Activated naive CD8-positive, alpha-beta T cell treated with anti-CD3 and anti-CD28 coated beads, Interleukin-2, amount 50 U/mL, for 16 hours (primary cell): ENCODE results near the gene MYO5C.
"Not testable (repeated sequence)": the region's sequence is repeated elsewhere in the genome, so short reads cannot be mapped to it uniquely, and the experiment has no call there.

ENCODE experiments used
- DNase-seq: peaks from one replicate; pipeline ENCODE4 v3.0.0-alpha.2; 2020; ENCODE audit warnings: low read depth, low spot score

Gene MYO5C

GRCh38 chr15:52178765-52179164, 116.8 kb downstream of the MYO5C start:
- no peak for DNase-seq

- no peak for DNase-seq
These were observed 122.7 kb downstream of the MYO5C start for GRCh38 chr15:52172869-52173268.

GRCh38 chr15:52171807-52172206, 123.8 kb downstream of the MYO5C start:
- no peak for DNase-seq

- no peak for DNase-seq
These were observed 124.2 kb downstream of the MYO5C start for GRCh38 chr15:52171386-52171785.

GRCh38 chr15:52170199-52170598, 125.4 kb downstream of the MYO5C start:
- DNase-seq: not testable (repeated sequence)

- DNase-seq: not testable (repeated sequence)
These were observed 130.0 kb downstream of the MYO5C start for GRCh38 chr15:52165494-52166131.

GRCh38 chr15:52164631-52165265, 130.9 kb downstream of the MYO5C start:
- DNase-seq: no peak

- DNase-seq: no peak
These were observed 132.0 kb downstream of the MYO5C start for GRCh38 chr15:52163321-52164190.

GRCh38 chr15:52162876-52163275, 132.7 kb downstream of the MYO5C start:
- DNase-seq: no peak

GRCh38 chr15:52162260-52162659, 133.3 kb downstream of the MYO5C start:
- no peak for DNase-seq

GRCh38 chr15:52161406-52161966, 134.1 kb downstream of the MYO5C start:
- DNase-seq: no peak

- DNase-seq: no peak
These were observed 136.0 kb downstream of the MYO5C start for GRCh38 chr15:52159645-52160044.

- DNase-seq: no peak
These were observed 137.4 kb downstream of the MYO5C start for GRCh38 chr15:52158084-52158765.

GRCh38 chr15:52155878-52156277, 139.7 kb downstream of the MYO5C start:
- DNase-seq: no peak

GRCh38 chr15:52154896-52155865, 140.4 kb downstream of the MYO5C start:
- no peak for DNase-seq

- DNase-seq: no peak
These were observed 141.4 kb downstream of the MYO5C start for GRCh38 chr15:52153900-52154895.

- DNase-seq: no peak
These were observed 144.3 kb downstream of the MYO5C start for GRCh38 chr15:52151353-52151752.

GRCh38 chr15:52150871-52151270, 144.7 kb downstream of the MYO5C start:
- DNase-seq: no peak
